Endothelial cell of umbilical vein (primary cell): ENCODE results near the gene SLCO2B1. TPM values are rescaled to one million over a fixed set of nuclear protein-coding genes. Genes with fewer than 3 reads are reported as not detected.

Experiments used
- BruUV-seq: library from RNA; stranded (reverse); fragments of 400-500 nt; replicated peaks from 2 replicates; lab custom pipeline; 2021; lab: Mats Ljungman, UMichigan
- CTCF ChIA-PET: fragments of 300-600, 350-600 bp; sonication (Branson Sonifier 250); formaldehyde crosslinking; loops from one replicate; lab custom pipeline; 2021; ENCODE audit warnings: antibody characterized with exemption, inconsistent platforms; lab: Charles Lee
- POLR2A ChIA-PET: fragments of 300-600, 350-600 bp; sonication (Branson Sonifier 250); formaldehyde crosslinking; loops from one replicate; lab custom pipeline; 2021; ENCODE audit warnings: antibody characterized with exemption, inconsistent platforms; lab: Charles Lee
- DNase-seq: peaks from one replicate; pipeline ENCODE4 v3.0.0-alpha.2; 2011; ENCODE audit warnings: low read depth, low spot score
- FAIRE-seq: peaks from 2 replicates; lab custom pipeline; 2011; peaks lifted over from hg19 to GRCh38; lab: Jason Lieb, UNC
- H2AFZ ChIP-seq: 2 replicates; pipeline ENCODE4 v1.6.0; 2012; ENCODE audit warnings: low read depth, low read length, control low read depth, inconsistent platforms
- H3K27ac ChIP-seq: 2 replicates; pipeline ENCODE4 v1.5.1; 2011; ENCODE audit warnings: low read depth, mild to moderate bottlenecking, control low read depth, low read length, moderate library complexity; ENCODE audit not compliant: insufficient read depth
- H3K27me3 ChIP-seq, 2 experiments: 2 replicates each; pipeline versions ENCODE4 v1.6.0 to v1.6.1; 2011; ENCODE audit warnings: low read length in 2 of 2, mixed read lengths in 1 of 2; ENCODE audit not compliant: control insufficient read depth in 2 of 2, insufficient read depth in 2 of 2
- H3K36me3 ChIP-seq, 2 experiments: 2 replicates in 1 of 2; 3 replicates in 1 of 2; pipeline ENCODE4 v1.5.1; 2011; ENCODE audit warnings: low read length in 2 of 2, mild to moderate bottlenecking in 1 of 2, moderate library complexity in 1 of 2; ENCODE audit not compliant: control insufficient read depth in 2 of 2, insufficient read depth in 2 of 2; ENCODE audit errors: extremely low read depth in 1 of 2
- H3K4me1 ChIP-seq: 3 replicates; pipeline ENCODE4 v1.5.1; 2011; ENCODE audit warnings: mild to moderate bottlenecking, low read length; ENCODE audit not compliant: control insufficient read depth, insufficient read depth; ENCODE audit errors: extremely low read depth
- H3K4me2 ChIP-seq: 2 replicates; pipeline ENCODE4 v1.6.1; 2011; ENCODE audit warnings: low read length, control low read depth, mixed read lengths; ENCODE audit not compliant: insufficient read depth
- H3K4me3 ChIP-seq, 3 experiments: fragments of 200-600 bp in 1 of 3; sonication (generic), shearing (Covaris generic) in 1 of 3; replicated peaks in 1 of 3; 2 replicates each; pipeline ENCODE4 v1.5.1; 2011 to 2016; ENCODE audit warnings: control low read depth in 3 of 3, low read length in 3 of 3, mild to moderate bottlenecking in 2 of 3, inconsistent platforms in 1 of 3, low read depth in 1 of 3, moderate library complexity in 1 of 3; ENCODE audit not compliant: insufficient read depth in 1 of 3
- H3K79me2 ChIP-seq: 2 replicates; pipeline ENCODE4 v1.6.0; 2012; ENCODE audit warnings: low read length, inconsistent platforms; ENCODE audit not compliant: control insufficient read depth, insufficient read depth
- H3K9ac ChIP-seq: replicated peaks from 2 replicates; pipeline ENCODE3; 2011; ENCODE audit warnings: low read length, control low read depth; ENCODE audit not compliant: insufficient read depth; ENCODE audit errors: extremely low read depth
- H3K9me1 ChIP-seq: replicated peaks from 3 replicates; pipeline ENCODE4 v1.6.0; 2011; ENCODE audit warnings: mild to moderate bottlenecking, low read length; ENCODE audit not compliant: control insufficient read depth, insufficient read depth; ENCODE audit errors: extremely low read depth
- H3K9me3 ChIP-seq: replicated peaks from 2 replicates; pipeline ENCODE4 v1.5.1; 2012; ENCODE audit warnings: low read length, inconsistent platforms; ENCODE audit not compliant: control insufficient read depth, insufficient read depth
- H4K20me1 ChIP-seq: replicated peaks from 2 replicates; pipeline ENCODE3; 2011; ENCODE audit warnings: mild to moderate bottlenecking, low read length; ENCODE audit not compliant: control insufficient read depth, insufficient read depth; ENCODE audit errors: extremely low read depth
- CTCF ChIP-seq, 2 donors: IDR thresholded peaks; 1 replicate in 1 of 2; 2 replicates in 1 of 2; pipeline ENCODE4 v1.5.1; 2011; ENCODE audit warnings: low read length in 2 of 2, mild to moderate bottlenecking in 2 of 2, moderate library complexity in 2 of 2, control low read depth in 1 of 2, inconsistent platforms in 1 of 2, low read depth in 1 of 2; ENCODE audit not compliant: insufficient read depth in 1 of 2; ENCODE audit errors: extremely low read depth in 1 of 2
- EZH2 ChIP-seq: IDR thresholded peaks from 2 replicates; pipeline ENCODE4 v1.6.1; 2012; ENCODE audit warnings: borderline replicate concordance, low read depth, mild to moderate bottlenecking, moderate library complexity, low read length, inconsistent platforms; ENCODE audit not compliant: severe bottlenecking
- FOS ChIP-seq: IDR thresholded peaks from 2 replicates; pipeline ENCODE4 v1.6.1; 2011; ENCODE audit warnings: mild to moderate bottlenecking, low read length, moderate library complexity, borderline replicate concordance; ENCODE audit not compliant: insufficient read depth
- GATA2 ChIP-seq: IDR thresholded peaks from 2 replicates; pipeline ENCODE4 v1.7.0; 2011; ENCODE audit warnings: low read depth, mild to moderate bottlenecking, moderate library complexity, mixed read lengths, low read length; ENCODE audit not compliant: insufficient read length, insufficient read depth
- JUN ChIP-seq: IDR thresholded peaks from 2 replicates; pipeline ENCODE4 v1.6.1; 2011; ENCODE audit warnings: borderline replicate concordance, low read depth; ENCODE audit not compliant: insufficient read length, insufficient read depth
- MAX ChIP-seq: IDR thresholded peaks from 2 replicates; pipeline ENCODE4 v1.6.1; 2011; ENCODE audit not compliant: insufficient read depth, insufficient read length
- MYC ChIP-seq: IDR thresholded peaks from one replicate; pipeline ENCODE4 v1.6.1; 2011; ENCODE audit warnings: mild to moderate bottlenecking, low read depth, low read length
- POLR2A ChIP-seq: IDR thresholded peaks from 2 replicates; pipeline ENCODE4 v1.6.1; 2012; ENCODE audit warnings: low read depth, mild to moderate bottlenecking, control low read depth, low read length
- POLR2AphosphoS5 ChIP-seq: IDR thresholded peaks from 2 replicates; pipeline ENCODE4 v1.6.1; 2012; ENCODE audit warnings: low read depth, mild to moderate bottlenecking, control low read depth, low read length, moderate library complexity; ENCODE audit not compliant: insufficient read depth
- dilution Hi-C: fragments of 300-500 bp; cut with MboI; formaldehyde crosslinking; loops from one replicate; pipeline ENCODE4 v1.15.0; 2019; ENCODE audit warnings: low sequenced_read_pairs; ENCODE audit not compliant: extremely low pct_ligation_motif_present
- intact Hi-C: fragments of 100-400 bp; cut with micrococcal nuclease; formaldehyde crosslinking; loops from one replicate; pipeline ENCODE4 v1.10.0; 2022
- polyA plus RNA-seq, 4 experiments: library from polyadenylated mRNA; depleted of rRNA in 3 of 4; stranded (reverse) in 3 of 4; unstranded in 1 of 4; fragments of >200 nt; gene quantifications; 2 replicates each; pipeline versions ENCODE4 v1.2.1 to v1.2.3, GENCODE V29; 2011 to 2012; ENCODE audit warnings: missing spikeins in 1 of 4
- total RNA-seq: library from RNA; stranded (reverse); gene quantifications from 2 replicates; pipeline ENCODE4 v1.2.3, GENCODE V29; 2021

Gene SLCO2B1
- total and polyA plus RNA-seq, 2 donors (not counting 3 experiments of a cell fraction or from before 2014, with no cell fraction given) = 0.04 TPM; not detected in 1

DNA sequence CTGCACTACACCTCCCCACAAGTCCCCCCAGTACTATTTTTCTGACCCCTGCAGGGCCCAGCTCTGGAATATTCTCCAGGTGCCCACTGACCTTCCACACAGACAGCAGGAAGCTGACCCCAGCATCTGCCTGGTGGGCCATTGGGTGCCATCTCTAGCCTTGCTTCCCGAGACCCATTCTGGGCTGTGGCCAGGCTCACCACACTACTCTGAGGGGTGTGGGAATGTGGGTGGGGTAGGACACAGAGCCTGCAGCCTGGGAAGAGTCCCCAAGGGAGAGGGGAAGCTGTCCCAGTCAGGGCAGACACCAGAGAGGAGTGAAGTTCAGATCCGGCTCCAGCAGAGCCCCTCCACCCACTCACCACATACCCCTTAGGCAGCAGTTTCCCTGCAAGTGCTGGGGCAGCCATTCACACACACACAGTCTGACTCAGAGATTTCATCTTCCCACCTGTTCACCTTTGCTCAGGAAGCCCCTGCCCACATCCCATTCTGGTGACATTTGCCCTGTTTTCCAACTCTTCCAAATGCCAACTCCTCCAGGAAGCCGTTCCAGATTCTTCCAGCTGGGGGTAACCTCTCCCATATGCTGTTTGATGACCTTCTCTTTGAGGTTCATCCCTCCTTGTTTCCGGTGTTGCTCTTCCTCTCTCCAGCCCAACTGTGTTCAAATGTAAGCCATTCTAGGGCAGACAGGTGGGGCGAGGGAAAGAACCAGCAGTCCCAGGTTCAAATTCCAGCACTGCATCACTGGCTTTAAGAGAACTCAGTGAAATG is 1.9 kb downstream of the SLCO2B1 start:
- ChIA-PET CTCF (interaction anchor here (0.6 to 4.5 kb wide), 6 partner anchors 8 to 89 kb away, joined by 4 to 42 read pairs (median 10); partner anchors contain the start of gene TPBGL), POLR2A (interaction anchor here (0.7 kb wide), 1 partner anchor 44 kb away, joined by 5 read pairs; no protein-coding TSS in a partner anchor)
- Histone ChIP-seq H3K9me3 (no peaks in the 10 kb centered on the region), H2AFZ (no peak overlapping the region), H3K27me3 (peaks cover 17 to 18% of the 10 kb centered on the region in 2 experiments), H3K4me1 (no peaks in the 10 kb centered on the region), H3K36me3 (no peaks in the 10 kb centered on the region), H3K9me1 (no peaks in the 10 kb centered on the region), H3K4me3 (no peak overlapping the region), H3K4me2 (no peak overlapping the region), H4K20me1 (no peaks in the 10 kb centered on the region), H3K79me2 (no peaks in the 10 kb centered on the region), H3K27ac (no peak overlapping the region), H3K9ac (no peak overlapping the region)
- intact Hi-C loops (no loop called here), dilution Hi-C loops (no loop called here)
- no TSS peak for BruUV-seq
- DNase-seq = no peak
- no peak for TF ChIP-seq EZH2
- TF ChIP-seq POLR2AphosphoS5 = no peak
- no peak for TF ChIP-seq GATA2
- TF ChIP-seq CTCF (IDR thresholded peaks at IDR 0.05; ENCODE audit: extremely low read depth in 1 of 2, insufficient read depth in 1 of 2, low read depth in 1 of 2, low read length in 2 of 2) = no peak
- no peak for TF ChIP-seq MYC
- TF ChIP-seq MAX = no peak
- no peak for TF ChIP-seq FOS
- TF ChIP-seq POLR2A = no peak
- TF ChIP-seq JUN = no peak
- no peak for FAIRE-seq
